ENCODE results near the gene PCDHGA12. TPM values are rescaled to one million over a fixed set of nuclear protein-coding genes. Genes with fewer than 3 reads are reported as not detected.
A peak's percentile ranks its signal among the peaks of the same experiment; 100 is the strongest.
"Not testable (repeated sequence)": the region's sequence is repeated elsewhere in the genome, so short reads cannot be mapped to it uniquely, and the experiment has no call there.

The PCDHGA12 gene
- total and polyA plus RNA-seq, 2 donors (not counting 1 experiment from before 2014, with no cell fraction given): 11.9 to 13.7 TPM

- Histone ChIP-seq H3K9ac (ENCODE audit: insufficient read depth, low read length) (no peak overlapping the region), H3K4me3 (replicated peaks in 1 of 4; ENCODE audit: control extremely low read depth in 1 of 4, insufficient read depth in 1 of 4, low read depth in 3 of 4, low read length in 4 of 4) (peak overlapping the region in 1 of 4 experiments; percentile 50), H3K4me2 (ENCODE audit: extremely low read depth, insufficient read depth, low read length) (peak overlapping the region; percentile 29), H3K9me3 (ENCODE audit: control insufficient read depth, insufficient read depth, low read depth, low read length) (peaks cover 4% of the 10 kb centered on the region), H3K36me3 (ENCODE audit: control insufficient read depth, insufficient read depth, low read length) (no peaks in the 10 kb centered on the region), H3K27me3 (ENCODE audit: control insufficient read depth, insufficient read depth, low read length) (no peaks in the 10 kb centered on the region), H3K27ac (ENCODE audit: insufficient read depth, low read length) (no peak overlapping the region), H3K79me2 (ENCODE audit: control insufficient read depth, insufficient read depth, low read length) (no peaks in the 10 kb centered on the region), H2AFZ (ENCODE audit: low read length) (no peak overlapping the region), H4K20me1 (ENCODE audit: control insufficient read depth, extremely low read depth, insufficient read depth, low read length) (no peaks in the 10 kb centered on the region), H3K4me1 (ENCODE audit: control insufficient read depth, extremely low read depth, insufficient read depth, low read length) (no peaks in the 10 kb centered on the region)
- no peak for DNase-seq (ENCODE audit: low read depth in 2 of 2)
- TF ChIP-seq EZH2 (IDR thresholded peaks at IDR 0.05; ENCODE audit: low read length, missing control alignments): no peak
- TF ChIP-seq CTCF (conservative IDR thresholded peaks at IDR 0.05 in 1 of 2, IDR thresholded peaks at IDR 0.05 in 1 of 2; ENCODE audit: low read depth in 1 of 2, low read length in 2 of 2): no peak
Observed at GRCh38 chr5:141403387-141403786, 26.9 kb upstream of the PCDHGA12 start.

- TF ChIP-seq CTCF (conservative IDR thresholded peaks at IDR 0.05 in 1 of 2, IDR thresholded peaks at IDR 0.05 in 1 of 2; ENCODE audit: low read depth in 1 of 2, low read length in 2 of 2): peak; percentile 41 to 57
- peak within 1 kb of the TSS in 3 of 4 experiments; percentile 9 to 41 (median 39) for H3K4me3 ChIP-seq (replicated peaks in 1 of 4; ENCODE audit: control extremely low read depth in 1 of 4, insufficient read depth in 1 of 4, low read depth in 3 of 4, low read length in 4 of 4)
- not testable (repeated sequence) for H3K36me3 ChIP-seq (ENCODE audit: control insufficient read depth, insufficient read depth, low read length); H3K27me3 ChIP-seq (ENCODE audit: control insufficient read depth, insufficient read depth, low read length); H4K20me1 ChIP-seq (ENCODE audit: control insufficient read depth, extremely low read depth, insufficient read depth, low read length); H3K27ac ChIP-seq (ENCODE audit: insufficient read depth, low read length); H3K9ac ChIP-seq (ENCODE audit: insufficient read depth, low read length); H3K9me3 ChIP-seq (ENCODE audit: control insufficient read depth, insufficient read depth, low read depth, low read length); H2AFZ ChIP-seq (ENCODE audit: low read length); H3K79me2 ChIP-seq (ENCODE audit: control insufficient read depth, insufficient read depth, low read length); H3K4me1 ChIP-seq (ENCODE audit: control insufficient read depth, extremely low read depth, insufficient read depth, low read length); H3K4me2 ChIP-seq (ENCODE audit: extremely low read depth, insufficient read depth, low read length)
- DNase-seq (ENCODE audit: low read depth in 2 of 2): peak; percentile 30 to 54
Observed at GRCh38 chr5:141407790-141408505, 22.4 kb upstream of the PCDHGA12 start, which contains the start of gene PCDHGB6. TSS of gene PCDHGB6 (plus strand) at chr5:141408021. CDS start at chr5:141408203, 182 bp downstream.

- Histone ChIP-seq H2AFZ (ENCODE audit: low read length) (no peak overlapping the region), H3K36me3 (ENCODE audit: control insufficient read depth, insufficient read depth, low read length) (no peaks in the 10 kb centered on the region), H3K27ac (ENCODE audit: insufficient read depth, low read length) (no peak overlapping the region), H3K4me2 (ENCODE audit: extremely low read depth, insufficient read depth, low read length) (no peak overlapping the region), H3K79me2 (ENCODE audit: control insufficient read depth, insufficient read depth, low read length) (no peaks in the 10 kb centered on the region), H3K4me3 (replicated peaks in 1 of 4; ENCODE audit: control extremely low read depth in 1 of 4, insufficient read depth in 1 of 4, low read depth in 3 of 4, low read length in 4 of 4) (no peak overlapping the region), H3K9ac (ENCODE audit: insufficient read depth, low read length) (no peak overlapping the region), H3K9me3 (ENCODE audit: control insufficient read depth, insufficient read depth, low read depth, low read length) (peaks cover 6% of the 10 kb centered on the region), H4K20me1 (ENCODE audit: control insufficient read depth, extremely low read depth, insufficient read depth, low read length) (no peaks in the 10 kb centered on the region), H3K27me3 (ENCODE audit: control insufficient read depth, insufficient read depth, low read length) (peaks cover 3% of the 10 kb centered on the region), H3K4me1 (ENCODE audit: control insufficient read depth, extremely low read depth, insufficient read depth, low read length) (no peaks in the 10 kb centered on the region)
- no peak for DNase-seq (ENCODE audit: low read depth in 2 of 2)
- TF ChIP-seq CTCF (conservative IDR thresholded peaks at IDR 0.05 in 1 of 2, IDR thresholded peaks at IDR 0.05 in 1 of 2; ENCODE audit: low read depth in 1 of 2, low read length in 2 of 2) (no peak), EZH2 (IDR thresholded peaks at IDR 0.05; ENCODE audit: low read length, missing control alignments) (no peak)
Observed at GRCh38 chr5:141409598-141410306, 20.6 kb upstream of the PCDHGA12 start.

Data from fibroblast of lung (primary cell).